ENCODE results near the gene RPL41. TPM values are rescaled to one million over a fixed set of nuclear protein-coding genes. Genes with fewer than 3 reads are reported as not detected.

Gene RPL41
- polyA plus RNA-seq, 3 donors, result 2,986 to 5,048 (median 3,308) TPM

GRCh38 chr12:56110571-56110970 lies 5.9 kb upstream of the RPL41 start:
- no peak overlapping the region for H3K4me3 Mint-ChIP-seq
- 100% methylated on average over 2 of the region's 5 CpGs for WGBS (ENCODE audit: insufficient coverage)
- peaks cover 65 to 73% of the 10 kb centered on the region in 2 donors for H3K36me3 ChIP-seq (replicated peaks in 1 of 2; ENCODE audit: control insufficient read depth in 1 of 2, insufficient read depth in 2 of 2, low read length in 2 of 2)
- peaks cover 67 to 75% of the 10 kb centered on the region in 2 donors for H3K36me3 Mint-ChIP-seq
- no peak overlapping the region for H2AFZ ChIP-seq (ENCODE audit: insufficient read depth, low read depth, low read length, poor library complexity, severe bottlenecking)
- no peaks in the 10 kb centered on the region for H3K27me3 Mint-ChIP-seq (ENCODE audit: low read depth in 3 of 3)
- peaks cover 8 to 11% of the 10 kb centered on the region in 2 donors for H3K4me1 ChIP-seq (ENCODE audit: control insufficient read depth in 1 of 2, insufficient read depth in 2 of 2, low read length in 2 of 2)
- no peak overlapping the region for H3K4me3 ChIP-seq (replicated peaks in 1 of 3; ENCODE audit: low read depth in 2 of 3, low read length in 3 of 3)
- no peaks in the 10 kb centered on the region for H3K27me3 ChIP-seq (ENCODE audit: control insufficient read depth in 2 of 2, insufficient read depth in 2 of 2, low read length in 2 of 2)
- H3K79me2 ChIP-seq (ENCODE audit: insufficient read depth, low read length), result peaks cover 23% of the 10 kb centered on the region
- peaks cover 7% of the 10 kb centered on the region for H4K20me1 ChIP-seq (ENCODE audit: insufficient read depth, low read length)
- intact Hi-C loops (cut with micrococcal nuclease), result loop anchor here in 1 of 2 donors (10.0 kb wide), 2 partner anchors 136 to 286 kb away; partner anchors contain the start of genes DNAJC14 and RAB5B
- no peaks in the 10 kb centered on the region for H3K9me3 Mint-ChIP-seq
- no peak overlapping the region for H3K4me2 ChIP-seq (replicated peaks; ENCODE audit: extremely low read depth, low read length, poor library complexity, severe bottlenecking)
- peaks cover 10% of the 10 kb centered on the region for H3K4me1 Mint-ChIP-seq
- TF ChIP-seq, protein P1, sequence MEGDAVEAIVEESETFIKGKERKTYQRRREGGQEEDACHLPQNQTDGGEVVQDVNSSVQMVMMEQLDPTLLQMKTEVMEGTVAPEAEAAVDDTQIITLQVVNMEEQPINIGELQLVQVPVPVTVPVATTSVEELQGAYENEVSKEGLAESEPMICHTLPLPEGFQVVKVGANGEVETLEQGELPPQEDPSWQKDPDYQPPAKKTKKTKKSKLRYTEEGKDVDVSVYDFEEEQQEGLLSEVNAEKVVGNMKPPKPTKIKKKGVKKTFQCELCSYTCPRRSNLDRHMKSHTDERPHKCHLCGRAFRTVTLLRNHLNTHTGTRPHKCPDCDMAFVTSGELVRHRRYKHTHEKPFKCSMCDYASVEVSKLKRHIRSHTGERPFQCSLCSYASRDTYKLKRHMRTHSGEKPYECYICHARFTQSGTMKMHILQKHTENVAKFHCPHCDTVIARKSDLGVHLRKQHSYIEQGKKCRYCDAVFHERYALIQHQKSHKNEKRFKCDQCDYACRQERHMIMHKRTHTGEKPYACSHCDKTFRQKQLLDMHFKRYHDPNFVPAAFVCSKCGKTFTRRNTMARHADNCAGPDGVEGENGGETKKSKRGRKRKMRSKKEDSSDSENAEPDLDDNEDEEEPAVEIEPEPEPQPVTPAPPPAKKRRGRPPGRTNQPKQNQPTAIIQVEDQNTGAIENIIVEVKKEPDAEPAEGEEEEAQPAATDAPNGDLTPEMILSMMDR (IDR thresholded peaks at IDR 0.05), result no peak
- DNase-seq, result no peak
- H3K27ac ChIP-seq (ENCODE audit: low read depth in 1 of 2, low read length in 2 of 2), result no peak overlapping the region
- no peak overlapping the region for H3K27ac Mint-ChIP-seq
- no peak overlapping the region for H3K9ac ChIP-seq (ENCODE audit: insufficient read depth, low read length, poor library complexity, severe bottlenecking)
- no peaks in the 10 kb centered on the region for H3K9me3 ChIP-seq (replicated peaks in 1 of 2; ENCODE audit: control insufficient read depth in 1 of 2, insufficient read depth in 1 of 2, low read length in 2 of 2)

DNA sequence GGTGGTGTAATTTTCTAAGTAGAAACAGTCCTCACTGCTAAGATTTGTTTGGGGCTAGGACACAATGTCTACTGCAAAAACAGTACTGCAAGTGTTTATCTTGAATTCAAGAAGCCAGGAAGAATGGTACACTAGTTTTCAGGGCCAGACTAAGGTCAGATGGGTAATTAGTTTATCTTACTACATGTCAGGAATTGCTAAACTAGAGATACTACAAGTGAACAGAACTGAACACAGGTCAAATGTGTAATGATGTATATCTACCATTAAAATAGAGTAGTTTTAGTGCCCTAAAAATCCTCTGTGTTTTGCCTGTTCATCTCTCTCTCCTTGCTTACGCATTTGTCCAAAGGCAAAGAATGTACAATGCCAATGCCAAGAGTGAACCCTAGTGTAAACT lies 2.3 kb upstream of the RPL41 start:
- Histone ChIP-seq H3K36me3 (replicated peaks in 1 of 2; ENCODE audit: control insufficient read depth in 1 of 2, insufficient read depth in 2 of 2, low read length in 2 of 2) (peaks cover 44 to 46% of the 10 kb centered on the region in 2 donors), H3K27ac (ENCODE audit: low read depth in 1 of 2, low read length in 2 of 2) (no peak overlapping the region), H3K9ac (ENCODE audit: insufficient read depth, low read length, poor library complexity, severe bottlenecking) (no peak overlapping the region), H3K9me3 (replicated peaks in 1 of 2; ENCODE audit: control insufficient read depth in 1 of 2, insufficient read depth in 1 of 2, low read length in 2 of 2) (no peaks in the 10 kb centered on the region), H4K20me1 (ENCODE audit: insufficient read depth, low read length) (no peaks in the 10 kb centered on the region), H3K27me3 (ENCODE audit: control insufficient read depth in 2 of 2, insufficient read depth in 2 of 2, low read length in 2 of 2) (no peaks in the 10 kb centered on the region), H3K4me2 (replicated peaks; ENCODE audit: extremely low read depth, low read length, poor library complexity, severe bottlenecking) (no peak overlapping the region), H3K4me3 (replicated peaks in 1 of 3; ENCODE audit: low read depth in 2 of 3, low read length in 3 of 3) (no peak overlapping the region), H3K79me2 (ENCODE audit: insufficient read depth, low read length) (peaks cover 23% of the 10 kb centered on the region), H3K4me1 (ENCODE audit: control insufficient read depth in 1 of 2, insufficient read depth in 2 of 2, low read length in 2 of 2) (peaks cover 22 to 24% of the 10 kb centered on the region in 2 donors), H2AFZ (ENCODE audit: insufficient read depth, low read depth, low read length, poor library complexity, severe bottlenecking) (no peak overlapping the region)
- Mint-ChIP-seq H3K9me3 (no peaks in the 10 kb centered on the region), H3K27ac (no peak overlapping the region), H3K4me1 (peaks cover 21% of the 10 kb centered on the region), H3K27me3 (ENCODE audit: low read depth in 3 of 3) (no peaks in the 10 kb centered on the region), H3K36me3 (peaks cover 50 to 53% of the 10 kb centered on the region in 2 donors), H3K4me3 (no peak overlapping the region)
- intact Hi-C loops (cut with micrococcal nuclease), result loop anchor here in 1 of 2 donors (10.0 kb wide), 2 partner anchors 139 to 289 kb away; partner anchors contain the start of genes DNAJC14 and RAB5B
- TF ChIP-seq, protein P1 (IDR thresholded peaks at IDR 0.05), result no peak
- DNase-seq, result no peak
- whole genome bisulfite sequencing (ENCODE audit: insufficient coverage), result no CpG with 5 or more reads among the region's 1 CpG

Measured in CD14-positive monocyte (primary cell).